IPS-18a (cell line): ENCODE data around the gene EVI5L.

Experiments
- H3K27ac ChIP-seq: one replicate; pipeline ENCODE4 v1.5.1; 2013; ENCODE audit warnings: low read length
- H3K27me3 ChIP-seq: one replicate; pipeline ENCODE4 v1.6.1; 2013; ENCODE audit warnings: mild to moderate bottlenecking, low read length; ENCODE audit not compliant: control insufficient read depth, insufficient read depth
- H3K36me3 ChIP-seq: one replicate; pipeline ENCODE4 v1.6.1; 2013; ENCODE audit warnings: low read depth, low read length; ENCODE audit not compliant: control insufficient read depth
- H3K4me1 ChIP-seq: one replicate; pipeline ENCODE4 v1.6.1; 2013; ENCODE audit warnings: low read depth, low read length; ENCODE audit not compliant: control insufficient read depth
- H3K4me3 ChIP-seq: one replicate; pipeline ENCODE4 v1.5.1; 2013; ENCODE audit warnings: low read length
- H3K9ac ChIP-seq: one replicate; pipeline ENCODE4 v1.6.1; 2013; ENCODE audit warnings: mild to moderate bottlenecking, low read length, moderate library complexity
- H3K9me3 ChIP-seq: one replicate; pipeline ENCODE4 v1.6.1; 2013; ENCODE audit warnings: low read depth, low read length; ENCODE audit not compliant: control insufficient read depth

EVI5L gene

GRCh38 chr19:7833225-7834099 is 3.4 kb downstream of the EVI5L start:
- Histone ChIP-seq H3K27ac (no peak overlapping the region), H3K27me3 (peaks cover 5% of the 10 kb centered on the region), H3K36me3 (no peaks in the 10 kb centered on the region), H3K9me3 (no peaks in the 10 kb centered on the region), H3K4me1 (peaks cover 4% of the 10 kb centered on the region), H3K4me3 (no peak overlapping the region), H3K9ac (no peak overlapping the region)

GRCh38 chr19:7839476-7839875 is 9.5 kb downstream of the EVI5L start:
- peaks cover 5% of the 10 kb centered on the region for H3K27me3 ChIP-seq
- H3K27ac ChIP-seq, result no peak overlapping the region
- H3K9ac ChIP-seq, result no peak overlapping the region
- H3K4me3 ChIP-seq, result no peak overlapping the region
- no peaks in the 10 kb centered on the region for H3K9me3 ChIP-seq
- H3K36me3 ChIP-seq, result no peaks in the 10 kb centered on the region
- no peaks in the 10 kb centered on the region for H3K4me1 ChIP-seq

- no peak overlapping the region for H3K27ac ChIP-seq
- H3K4me1 ChIP-seq, result no peaks in the 10 kb centered on the region
- no peaks in the 10 kb centered on the region for H3K36me3 ChIP-seq
- no peak overlapping the region for H3K9ac ChIP-seq
- peaks cover 5% of the 10 kb centered on the region for H3K27me3 ChIP-seq
- no peak overlapping the region for H3K4me3 ChIP-seq
- H3K9me3 ChIP-seq, result no peaks in the 10 kb centered on the region
These were observed 10.6 kb downstream of the EVI5L start for GRCh38 chr19:7840629-7841028.

GRCh38 chr19:7841751-7842660 is 12.0 kb downstream of the EVI5L start:
- H3K27me3 ChIP-seq, result peaks cover 5% of the 10 kb centered on the region
- no peak overlapping the region for H3K9ac ChIP-seq
- H3K27ac ChIP-seq, result no peak overlapping the region
- no peak overlapping the region for H3K4me3 ChIP-seq
- H3K36me3 ChIP-seq, result no peaks in the 10 kb centered on the region
- no peaks in the 10 kb centered on the region for H3K9me3 ChIP-seq
- no peaks in the 10 kb centered on the region for H3K4me1 ChIP-seq

GRCh38 chr19:7842661-7843294 is 12.8 kb downstream of the EVI5L start:
- Histone ChIP-seq H3K27me3 (peaks cover 5% of the 10 kb centered on the region), H3K27ac (no peak overlapping the region), H3K9ac (no peak overlapping the region), H3K4me3 (no peak overlapping the region), H3K9me3 (no peaks in the 10 kb centered on the region), H3K4me1 (no peaks in the 10 kb centered on the region), H3K36me3 (no peaks in the 10 kb centered on the region)

- H3K9ac ChIP-seq, result no peak overlapping the region
- H3K27ac ChIP-seq, result no peak overlapping the region
- H3K36me3 ChIP-seq, result no peaks in the 10 kb centered on the region
- no peaks in the 10 kb centered on the region for H3K9me3 ChIP-seq
- H3K27me3 ChIP-seq, result peaks cover 5% of the 10 kb centered on the region
- no peaks in the 10 kb centered on the region for H3K4me1 ChIP-seq
- no peak overlapping the region for H3K4me3 ChIP-seq
These were observed 13.5 kb downstream of the EVI5L start for GRCh38 chr19:7843521-7843920.

GRCh38 chr19:7844405-7844804 is 14.4 kb downstream of the EVI5L start:
- H3K9ac ChIP-seq, result no peak overlapping the region
- no peak overlapping the region for H3K4me3 ChIP-seq
- H3K27ac ChIP-seq, result no peak overlapping the region
- no peaks in the 10 kb centered on the region for H3K9me3 ChIP-seq
- H3K36me3 ChIP-seq, result no peaks in the 10 kb centered on the region
- peaks cover 5% of the 10 kb centered on the region for H3K27me3 ChIP-seq
- no peaks in the 10 kb centered on the region for H3K4me1 ChIP-seq

GRCh38 chr19:7844951-7845350 is 14.9 kb downstream of the EVI5L start:
- no peak overlapping the region for H3K27ac ChIP-seq
- no peaks in the 10 kb centered on the region for H3K36me3 ChIP-seq
- H3K4me3 ChIP-seq, result no peak overlapping the region
- no peaks in the 10 kb centered on the region for H3K4me1 ChIP-seq
- H3K9me3 ChIP-seq, result no peaks in the 10 kb centered on the region
- H3K27me3 ChIP-seq, result peaks cover 5% of the 10 kb centered on the region
- H3K9ac ChIP-seq, result no peak overlapping the region

- Histone ChIP-seq H3K4me1 (no peaks in the 10 kb centered on the region), H3K4me3 (no peak overlapping the region), H3K27ac (no peak overlapping the region), H3K27me3 (peaks cover 5% of the 10 kb centered on the region), H3K9ac (no peak overlapping the region), H3K36me3 (no peaks in the 10 kb centered on the region), H3K9me3 (no peaks in the 10 kb centered on the region)
These were observed 15.6 kb downstream of the EVI5L start for GRCh38 chr19:7845390-7846154.

GRCh38 chr19:7846155-7846646 is 16.2 kb downstream of the EVI5L start:
- H3K36me3 ChIP-seq, result no peaks in the 10 kb centered on the region
- no peaks in the 10 kb centered on the region for H3K9me3 ChIP-seq
- no peak overlapping the region for H3K9ac ChIP-seq
- H3K4me1 ChIP-seq, result no peaks in the 10 kb centered on the region
- H3K27ac ChIP-seq, result no peak overlapping the region
- H3K4me3 ChIP-seq, result no peak overlapping the region
- H3K27me3 ChIP-seq, result peaks cover under 1% of the 10 kb centered on the region

- no peaks in the 10 kb centered on the region for H3K36me3 ChIP-seq
- no peaks in the 10 kb centered on the region for H3K27me3 ChIP-seq
- H3K27ac ChIP-seq, result no peak overlapping the region
- H3K4me3 ChIP-seq, result no peak overlapping the region
- no peaks in the 10 kb centered on the region for H3K4me1 ChIP-seq
- H3K9ac ChIP-seq, result no peak overlapping the region
- H3K9me3 ChIP-seq, result no peaks in the 10 kb centered on the region
These were observed 17.6 kb downstream of the EVI5L start for GRCh38 chr19:7847664-7848063.
